WTC11 (cell line): ENCODE results near the gene GALNT5. TPM values are rescaled to one million over a fixed set of nuclear protein-coding genes. Genes with fewer than 3 reads are reported as not detected.

Source experiments
- ATAC-seq: fragments of 200-7000 bp; cut with Tn5 transposase; 2 replicates; pipeline ENCODE4 v1.10.0; 2021; ENCODE audit warnings: mild to moderate bottlenecking, moderate library complexity
- CTCF ChIA-PET: fragments of 300-600 bp; sonication (Branson Sonifier 250); formaldehyde crosslinking; loops from one replicate; lab custom pipeline; 2021; ENCODE audit warnings: antibody characterized with exemption; lab: Charles Lee
- POLR2A ChIA-PET: fragments of 350-600 bp; sonication (Branson Sonifier 250); formaldehyde crosslinking; loops from one replicate; lab custom pipeline; 2021; ENCODE audit warnings: antibody characterized with exemption; lab: Charles Lee
- DNase-seq: peaks from one replicate; pipeline ENCODE4 v3.0.0; 2021; ENCODE audit warnings: low spot score
- H3K27ac Mint-ChIP-seq: 2 replicates; pipeline ENCODE4 v1.8.0; 2021; ENCODE audit warnings: mixed read lengths
- H3K27me3 Mint-ChIP-seq: 2 replicates; pipeline ENCODE4 v1.8.0; 2021; ENCODE audit warnings: low read depth, mild to moderate bottlenecking, moderate library complexity, mixed read lengths
- H3K36me3 Mint-ChIP-seq: 2 replicates; pipeline ENCODE4 v1.8.0; 2021; ENCODE audit warnings: mixed read lengths
- H3K4me1 Mint-ChIP-seq: 2 replicates; pipeline ENCODE4 v1.8.0; 2022; ENCODE audit warnings: mixed read lengths
- H3K4me3 Mint-ChIP-seq: 2 replicates; pipeline ENCODE4 v1.8.0; 2021; ENCODE audit warnings: mild to moderate bottlenecking, moderate library complexity, mixed read lengths
- H3K9me3 Mint-ChIP-seq: 2 replicates; pipeline ENCODE4 v1.8.0; 2021; ENCODE audit warnings: mixed read lengths
- ATF1 ChIP-seq: sonication (generic); formaldehyde crosslinking; IDR thresholded peaks from 2 replicates; pipeline ENCODE4 v1.8.1; 2023; ENCODE audit warnings: mild to moderate bottlenecking, moderate library complexity, missing genetic modification reagents
- FOXK1 ChIP-seq: sonication (generic); formaldehyde crosslinking; IDR thresholded peaks from 2 replicates; pipeline ENCODE4 v1.8.0; 2022; ENCODE audit warnings: mild to moderate bottlenecking, moderate library complexity, missing genetic modification reagents
- GABPB1 ChIP-seq: sonication (generic); formaldehyde crosslinking; IDR thresholded peaks from 2 replicates; pipeline ENCODE4 v1.8.1; 2023; ENCODE audit warnings: mild to moderate bottlenecking, missing genetic modification reagents
- MXD4 ChIP-seq: fragments of 250-450 bp; sonication (Bioruptor Pico); IDR thresholded peaks from 2 replicates; pipeline ENCODE4 v1.8.0; 2021; ENCODE audit warnings: mild to moderate bottlenecking, moderate library complexity, borderline replicate concordance
- ZNF232 ChIP-seq: sonication (generic); formaldehyde crosslinking; IDR thresholded peaks from 2 replicates; pipeline ENCODE4 v1.8.0; 2022; ENCODE audit warnings: mild to moderate bottlenecking, missing genetic modification reagents
- total RNA-seq: library from RNA; stranded (reverse); gene quantifications from 3 replicates; pipeline ENCODE4 v1.2.3, GENCODE V29; 2021
- TF ChIP-seq, protein P1 (sequence below): sonication (generic); formaldehyde crosslinking; conservative IDR thresholded peaks from 2 replicates; pipeline ENCODE4 v1.8.1; 2023; ENCODE audit warnings: mild to moderate bottlenecking, low read depth, missing genetic modification reagents, moderate library complexity
- TF ChIP-seq, protein P2 (sequence below): sonication (generic); formaldehyde crosslinking; IDR thresholded peaks from 2 replicates; pipeline ENCODE4 v1.8.0; 2022; ENCODE audit warnings: mild to moderate bottlenecking, missing genetic modification reagents
- TF ChIP-seq, protein P3 (sequence below): fragments of 200-600 bp; IDR thresholded peaks from 2 replicates; pipeline ENCODE4 v1.8.0; 2022; ENCODE audit warnings: antibody characterized with exemption
- TF ChIP-seq, protein P4 (sequence below): sonication (generic); formaldehyde crosslinking; conservative IDR thresholded peaks from 2 replicates; pipeline ENCODE4 v1.8.1; 2022; ENCODE audit warnings: mild to moderate bottlenecking, missing genetic modification reagents
- TF ChIP-seq, protein P5 (sequence below): sonication (generic); formaldehyde crosslinking; IDR thresholded peaks from 2 replicates; pipeline ENCODE4 v1.8.0; 2023; ENCODE audit warnings: missing genetic modification reagents
- TF ChIP-seq, protein P6 (sequence below): sonication (generic); formaldehyde crosslinking; IDR thresholded peaks from 2 replicates; pipeline ENCODE4 v1.8.0; 2023; ENCODE audit warnings: mild to moderate bottlenecking, missing genetic modification reagents
- TF ChIP-seq, protein P7 (sequence below): sonication (generic); formaldehyde crosslinking; IDR thresholded peaks from 2 replicates; pipeline ENCODE4 v1.8.0; 2023; ENCODE audit warnings: missing genetic modification reagents, mild to moderate bottlenecking, borderline replicate concordance

The GALNT5 gene
- total RNA-seq, 1 experiment from 2014 or later, result 0.17 TPM

DNA sequence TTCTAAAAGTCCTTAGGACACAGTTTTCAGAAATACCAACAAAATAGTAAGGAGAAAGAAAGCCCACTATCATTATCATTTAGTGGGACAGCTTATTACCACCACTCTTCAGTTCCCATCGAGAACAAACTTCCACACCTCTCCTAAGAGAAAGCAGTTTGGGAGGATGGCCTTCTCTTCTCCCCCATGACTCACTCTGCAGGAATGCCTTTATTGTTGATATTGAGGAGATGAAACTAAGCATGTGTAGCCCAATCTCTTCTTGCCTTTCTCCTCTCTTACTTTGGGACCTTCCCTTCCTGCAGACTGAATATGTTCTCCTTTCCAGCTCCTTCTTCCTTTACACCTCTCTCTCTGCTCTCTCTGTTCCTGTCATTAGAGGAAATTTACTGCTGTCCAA lies 98.1 kb downstream of the GALNT5 start (continued):
- TF ChIP-seq, protein P1, sequence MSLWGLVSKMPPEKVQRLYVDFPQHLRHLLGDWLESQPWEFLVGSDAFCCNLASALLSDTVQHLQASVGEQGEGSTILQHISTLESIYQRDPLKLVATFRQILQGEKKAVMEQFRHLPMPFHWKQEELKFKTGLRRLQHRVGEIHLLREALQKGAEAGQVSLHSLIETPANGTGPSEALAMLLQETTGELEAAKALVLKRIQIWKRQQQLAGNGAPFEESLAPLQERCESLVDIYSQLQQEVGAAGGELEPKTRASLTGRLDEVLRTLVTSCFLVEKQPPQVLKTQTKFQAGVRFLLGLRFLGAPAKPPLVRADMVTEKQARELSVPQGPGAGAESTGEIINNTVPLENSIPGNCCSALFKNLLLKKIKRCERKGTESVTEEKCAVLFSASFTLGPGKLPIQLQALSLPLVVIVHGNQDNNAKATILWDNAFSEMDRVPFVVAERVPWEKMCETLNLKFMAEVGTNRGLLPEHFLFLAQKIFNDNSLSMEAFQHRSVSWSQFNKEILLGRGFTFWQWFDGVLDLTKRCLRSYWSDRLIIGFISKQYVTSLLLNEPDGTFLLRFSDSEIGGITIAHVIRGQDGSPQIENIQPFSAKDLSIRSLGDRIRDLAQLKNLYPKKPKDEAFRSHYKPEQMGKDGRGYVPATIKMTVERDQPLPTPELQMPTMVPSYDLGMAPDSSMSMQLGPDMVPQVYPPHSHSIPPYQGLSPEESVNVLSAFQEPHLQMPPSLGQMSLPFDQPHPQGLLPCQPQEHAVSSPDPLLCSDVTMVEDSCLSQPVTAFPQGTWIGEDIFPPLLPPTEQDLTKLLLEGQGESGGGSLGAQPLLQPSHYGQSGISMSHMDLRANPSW (CRISPR knock-in tag), result no peak

DNA sequence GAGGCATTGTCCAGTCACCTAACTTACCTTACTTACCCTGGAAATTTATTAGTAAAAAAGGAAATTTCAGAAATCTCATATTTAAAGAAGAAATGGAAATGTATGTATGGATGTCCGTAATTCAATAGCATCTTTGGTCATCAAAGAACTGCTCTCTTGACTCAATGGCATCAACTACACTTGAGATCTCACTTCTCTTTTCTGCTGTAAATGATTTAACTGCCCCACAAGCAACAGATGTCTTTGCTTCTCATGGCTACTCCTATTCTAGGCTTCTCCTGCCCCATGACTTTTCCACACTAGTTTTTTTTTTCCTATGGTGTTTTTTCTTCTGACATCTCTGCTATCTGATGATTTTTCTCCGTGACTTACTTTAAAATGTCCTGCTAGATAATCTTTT lies 102.1 kb downstream of the GALNT5 start:
- H3K36me3 Mint-ChIP-seq, result peaks cover 25% of the 10 kb centered on the region
- no peak for TF ChIP-seq MXD4
- TF ChIP-seq, protein P2, sequence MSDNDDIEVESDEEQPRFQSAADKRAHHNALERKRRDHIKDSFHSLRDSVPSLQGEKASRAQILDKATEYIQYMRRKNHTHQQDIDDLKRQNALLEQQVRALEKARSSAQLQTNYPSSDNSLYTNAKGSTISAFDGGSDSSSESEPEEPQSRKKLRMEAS (CRISPR knock-in tag), result no peak
- TF ChIP-seq, protein P3, sequence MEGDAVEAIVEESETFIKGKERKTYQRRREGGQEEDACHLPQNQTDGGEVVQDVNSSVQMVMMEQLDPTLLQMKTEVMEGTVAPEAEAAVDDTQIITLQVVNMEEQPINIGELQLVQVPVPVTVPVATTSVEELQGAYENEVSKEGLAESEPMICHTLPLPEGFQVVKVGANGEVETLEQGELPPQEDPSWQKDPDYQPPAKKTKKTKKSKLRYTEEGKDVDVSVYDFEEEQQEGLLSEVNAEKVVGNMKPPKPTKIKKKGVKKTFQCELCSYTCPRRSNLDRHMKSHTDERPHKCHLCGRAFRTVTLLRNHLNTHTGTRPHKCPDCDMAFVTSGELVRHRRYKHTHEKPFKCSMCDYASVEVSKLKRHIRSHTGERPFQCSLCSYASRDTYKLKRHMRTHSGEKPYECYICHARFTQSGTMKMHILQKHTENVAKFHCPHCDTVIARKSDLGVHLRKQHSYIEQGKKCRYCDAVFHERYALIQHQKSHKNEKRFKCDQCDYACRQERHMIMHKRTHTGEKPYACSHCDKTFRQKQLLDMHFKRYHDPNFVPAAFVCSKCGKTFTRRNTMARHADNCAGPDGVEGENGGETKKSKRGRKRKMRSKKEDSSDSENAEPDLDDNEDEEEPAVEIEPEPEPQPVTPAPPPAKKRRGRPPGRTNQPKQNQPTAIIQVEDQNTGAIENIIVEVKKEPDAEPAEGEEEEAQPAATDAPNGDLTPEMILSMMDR, result no peak
- no peak for TF ChIP-seq FOXK1
- TF ChIP-seq, protein P4, sequence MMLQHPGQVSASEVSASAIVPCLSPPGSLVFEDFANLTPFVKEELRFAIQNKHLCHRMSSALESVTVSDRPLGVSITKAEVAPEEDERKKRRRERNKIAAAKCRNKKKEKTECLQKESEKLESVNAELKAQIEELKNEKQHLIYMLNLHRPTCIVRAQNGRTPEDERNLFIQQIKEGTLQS (CRISPR knock-in tag), result no peak
- TF ChIP-seq, protein P5, sequence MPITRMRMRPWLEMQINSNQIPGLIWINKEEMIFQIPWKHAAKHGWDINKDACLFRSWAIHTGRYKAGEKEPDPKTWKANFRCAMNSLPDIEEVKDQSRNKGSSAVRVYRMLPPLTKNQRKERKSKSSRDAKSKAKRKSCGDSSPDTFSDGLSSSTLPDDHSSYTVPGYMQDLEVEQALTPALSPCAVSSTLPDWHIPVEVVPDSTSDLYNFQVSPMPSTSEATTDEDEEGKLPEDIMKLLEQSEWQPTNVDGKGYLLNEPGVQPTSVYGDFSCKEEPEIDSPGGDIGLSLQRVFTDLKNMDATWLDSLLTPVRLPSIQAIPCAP, result no peak
- TF ChIP-seq, protein P6, sequence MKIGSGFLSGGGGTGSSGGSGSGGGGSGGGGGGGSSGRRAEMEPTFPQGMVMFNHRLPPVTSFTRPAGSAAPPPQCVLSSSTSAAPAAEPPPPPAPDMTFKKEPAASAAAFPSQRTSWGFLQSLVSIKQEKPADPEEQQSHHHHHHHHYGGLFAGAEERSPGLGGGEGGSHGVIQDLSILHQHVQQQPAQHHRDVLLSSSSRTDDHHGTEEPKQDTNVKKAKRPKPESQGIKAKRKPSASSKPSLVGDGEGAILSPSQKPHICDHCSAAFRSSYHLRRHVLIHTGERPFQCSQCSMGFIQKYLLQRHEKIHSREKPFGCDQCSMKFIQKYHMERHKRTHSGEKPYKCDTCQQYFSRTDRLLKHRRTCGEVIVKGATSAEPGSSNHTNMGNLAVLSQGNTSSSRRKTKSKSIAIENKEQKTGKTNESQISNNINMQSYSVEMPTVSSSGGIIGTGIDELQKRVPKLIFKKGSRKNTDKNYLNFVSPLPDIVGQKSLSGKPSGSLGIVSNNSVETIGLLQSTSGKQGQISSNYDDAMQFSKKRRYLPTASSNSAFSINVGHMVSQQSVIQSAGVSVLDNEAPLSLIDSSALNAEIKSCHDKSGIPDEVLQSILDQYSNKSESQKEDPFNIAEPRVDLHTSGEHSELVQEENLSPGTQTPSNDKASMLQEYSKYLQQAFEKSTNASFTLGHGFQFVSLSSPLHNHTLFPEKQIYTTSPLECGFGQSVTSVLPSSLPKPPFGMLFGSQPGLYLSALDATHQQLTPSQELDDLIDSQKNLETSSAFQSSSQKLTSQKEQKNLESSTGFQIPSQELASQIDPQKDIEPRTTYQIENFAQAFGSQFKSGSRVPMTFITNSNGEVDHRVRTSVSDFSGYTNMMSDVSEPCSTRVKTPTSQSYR (CRISPR knock-in tag), result no peak
- no peak for TF ChIP-seq ZNF232 (CRISPR knock-in tag)
- TF ChIP-seq, protein P7, sequence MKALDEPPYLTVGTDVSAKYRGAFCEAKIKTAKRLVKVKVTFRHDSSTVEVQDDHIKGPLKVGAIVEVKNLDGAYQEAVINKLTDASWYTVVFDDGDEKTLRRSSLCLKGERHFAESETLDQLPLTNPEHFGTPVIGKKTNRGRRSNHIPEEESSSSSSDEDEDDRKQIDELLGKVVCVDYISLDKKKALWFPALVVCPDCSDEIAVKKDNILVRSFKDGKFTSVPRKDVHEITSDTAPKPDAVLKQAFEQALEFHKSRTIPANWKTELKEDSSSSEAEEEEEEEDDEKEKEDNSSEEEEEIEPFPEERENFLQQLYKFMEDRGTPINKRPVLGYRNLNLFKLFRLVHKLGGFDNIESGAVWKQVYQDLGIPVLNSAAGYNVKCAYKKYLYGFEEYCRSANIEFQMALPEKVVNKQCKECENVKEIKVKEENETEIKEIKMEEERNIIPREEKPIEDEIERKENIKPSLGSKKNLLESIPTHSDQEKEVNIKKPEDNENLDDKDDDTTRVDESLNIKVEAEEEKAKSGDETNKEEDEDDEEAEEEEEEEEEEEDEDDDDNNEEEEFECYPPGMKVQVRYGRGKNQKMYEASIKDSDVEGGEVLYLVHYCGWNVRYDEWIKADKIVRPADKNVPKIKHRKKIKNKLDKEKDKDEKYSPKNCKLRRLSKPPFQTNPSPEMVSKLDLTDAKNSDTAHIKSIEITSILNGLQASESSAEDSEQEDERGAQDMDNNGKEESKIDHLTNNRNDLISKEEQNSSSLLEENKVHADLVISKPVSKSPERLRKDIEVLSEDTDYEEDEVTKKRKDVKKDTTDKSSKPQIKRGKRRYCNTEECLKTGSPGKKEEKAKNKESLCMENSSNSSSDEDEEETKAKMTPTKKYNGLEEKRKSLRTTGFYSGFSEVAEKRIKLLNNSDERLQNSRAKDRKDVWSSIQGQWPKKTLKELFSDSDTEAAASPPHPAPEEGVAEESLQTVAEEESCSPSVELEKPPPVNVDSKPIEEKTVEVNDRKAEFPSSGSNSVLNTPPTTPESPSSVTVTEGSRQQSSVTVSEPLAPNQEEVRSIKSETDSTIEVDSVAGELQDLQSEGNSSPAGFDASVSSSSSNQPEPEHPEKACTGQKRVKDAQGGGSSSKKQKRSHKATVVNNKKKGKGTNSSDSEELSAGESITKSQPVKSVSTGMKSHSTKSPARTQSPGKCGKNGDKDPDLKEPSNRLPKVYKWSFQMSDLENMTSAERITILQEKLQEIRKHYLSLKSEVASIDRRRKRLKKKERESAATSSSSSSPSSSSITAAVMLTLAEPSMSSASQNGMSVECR (CRISPR knock-in tag), result no peak
- TF ChIP-seq GABPB1 (CRISPR knock-in tag), result no peak
- no peak for TF ChIP-seq ATF1
- TF ChIP-seq, all 79 proteins: peak for 0
- ATAC-seq, result no peak
- no peak overlapping the region for H3K4me3 Mint-ChIP-seq
- peaks cover 39% of the 10 kb centered on the region for H3K9me3 Mint-ChIP-seq
- H3K4me1 Mint-ChIP-seq, result peaks cover 7% of the 10 kb centered on the region
- no peak overlapping the region for H3K27ac Mint-ChIP-seq
- DNase-seq, result no peak
- H3K27me3 Mint-ChIP-seq, result no peaks in the 10 kb centered on the region
- CTCF ChIA-PET, result no interaction called here
- POLR2A ChIA-PET, result no interaction called here
